NCI-H446 (cell line): Measurements from ENCODE around the gene DDX20.

Experiments
- DNase-seq, 2 experiments: peaks; one replicate each; lab custom pipeline; 2025; lab: John Stamatoyannopoulos, UW

The DDX20 gene, protein sequence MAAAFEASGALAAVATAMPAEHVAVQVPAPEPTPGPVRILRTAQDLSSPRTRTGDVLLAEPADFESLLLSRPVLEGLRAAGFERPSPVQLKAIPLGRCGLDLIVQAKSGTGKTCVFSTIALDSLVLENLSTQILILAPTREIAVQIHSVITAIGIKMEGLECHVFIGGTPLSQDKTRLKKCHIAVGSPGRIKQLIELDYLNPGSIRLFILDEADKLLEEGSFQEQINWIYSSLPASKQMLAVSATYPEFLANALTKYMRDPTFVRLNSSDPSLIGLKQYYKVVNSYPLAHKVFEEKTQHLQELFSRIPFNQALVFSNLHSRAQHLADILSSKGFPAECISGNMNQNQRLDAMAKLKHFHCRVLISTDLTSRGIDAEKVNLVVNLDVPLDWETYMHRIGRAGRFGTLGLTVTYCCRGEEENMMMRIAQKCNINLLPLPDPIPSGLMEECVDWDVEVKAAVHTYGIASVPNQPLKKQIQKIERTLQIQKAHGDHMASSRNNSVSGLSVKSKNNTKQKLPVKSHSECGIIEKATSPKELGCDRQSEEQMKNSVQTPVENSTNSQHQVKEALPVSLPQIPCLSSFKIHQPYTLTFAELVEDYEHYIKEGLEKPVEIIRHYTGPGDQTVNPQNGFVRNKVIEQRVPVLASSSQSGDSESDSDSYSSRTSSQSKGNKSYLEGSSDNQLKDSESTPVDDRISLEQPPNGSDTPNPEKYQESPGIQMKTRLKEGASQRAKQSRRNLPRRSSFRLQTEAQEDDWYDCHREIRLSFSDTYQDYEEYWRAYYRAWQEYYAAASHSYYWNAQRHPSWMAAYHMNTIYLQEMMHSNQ

DNA sequence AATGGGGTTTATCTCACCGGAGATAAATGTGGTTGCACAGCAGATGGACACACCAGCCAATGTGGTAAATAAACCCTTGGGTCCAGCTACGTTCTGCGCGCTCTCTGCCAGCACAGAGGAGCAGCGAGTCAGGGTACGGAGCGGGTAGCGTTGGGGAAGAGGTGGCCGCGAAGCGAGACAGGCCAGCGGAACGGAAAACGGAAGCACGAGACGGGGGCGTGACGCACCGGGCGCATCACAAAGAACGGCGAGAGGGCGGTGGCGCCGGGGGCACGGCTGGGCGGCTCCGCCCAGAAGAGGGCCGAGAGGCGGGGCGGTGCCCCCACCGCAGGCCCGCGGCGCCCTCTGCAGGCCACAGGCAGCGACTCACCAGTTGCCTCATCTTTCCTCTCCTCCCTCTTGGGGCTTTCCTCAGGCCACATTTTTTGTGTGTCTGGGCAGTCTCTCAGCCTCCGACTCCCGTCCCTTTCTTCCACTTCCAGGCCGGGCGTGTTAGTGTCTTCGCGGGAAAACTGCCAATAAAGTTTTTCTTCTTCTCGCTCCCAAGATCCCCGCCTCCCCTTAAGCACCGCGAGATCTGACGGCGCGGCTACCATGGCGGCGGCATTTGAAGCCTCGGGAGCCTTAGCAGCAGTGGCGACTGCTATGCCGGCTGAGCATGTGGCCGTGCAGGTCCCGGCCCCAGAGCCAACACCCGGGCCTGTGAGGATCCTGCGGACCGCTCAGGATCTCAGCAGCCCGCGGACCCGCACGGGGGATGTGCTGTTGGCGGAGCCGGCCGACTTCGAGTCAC, at the start of gene DDX20:
Gene DDX20 (plus strand): TSS at position 571 of the 793 bp plus-strand sequence. CDS start 24 bp downstream, at position 595.
- DNase-seq: peak; percentile 98

DNA sequence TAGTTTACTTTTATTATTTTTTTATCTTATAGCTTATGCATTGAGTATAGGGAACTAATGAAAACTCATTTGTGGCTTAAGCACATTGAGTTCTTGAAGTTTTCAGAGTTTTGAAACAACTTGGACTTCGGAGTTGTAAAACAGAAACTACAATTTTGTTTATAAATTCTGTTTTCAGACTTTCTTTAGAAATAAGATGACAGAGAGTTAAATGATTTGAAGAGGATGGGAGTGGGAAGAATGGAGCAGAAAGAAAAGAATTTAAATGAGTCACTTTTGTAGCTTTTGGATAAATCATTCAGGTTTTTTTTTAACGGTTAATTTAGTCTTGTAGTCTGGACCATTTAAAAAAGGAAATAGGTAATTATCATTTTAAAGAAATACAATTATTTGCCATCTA, 48.8 kb upstream of the DDX20 start:
- DNase-seq: no peak

DNA sequence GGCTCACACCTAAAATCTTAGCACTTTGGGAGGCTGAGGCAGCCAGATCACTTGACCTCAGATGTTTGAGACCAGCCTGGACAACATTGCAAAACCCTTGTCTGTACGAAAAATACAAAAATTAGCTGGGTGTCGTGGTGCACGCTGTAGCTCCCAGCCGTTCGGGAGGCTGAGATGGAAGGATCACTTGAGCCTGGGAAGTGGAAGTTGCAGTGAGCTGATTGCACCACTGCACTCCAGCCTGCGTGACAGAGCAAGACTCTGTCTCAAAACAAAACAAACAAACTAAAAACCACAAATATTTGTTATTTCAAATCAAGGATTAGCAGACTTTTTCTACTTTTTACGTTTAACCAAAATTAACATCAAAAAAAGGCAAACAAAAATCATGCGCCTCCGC, 47.8 kb upstream of the DDX20 start:
- no peak for DNase-seq

DNA sequence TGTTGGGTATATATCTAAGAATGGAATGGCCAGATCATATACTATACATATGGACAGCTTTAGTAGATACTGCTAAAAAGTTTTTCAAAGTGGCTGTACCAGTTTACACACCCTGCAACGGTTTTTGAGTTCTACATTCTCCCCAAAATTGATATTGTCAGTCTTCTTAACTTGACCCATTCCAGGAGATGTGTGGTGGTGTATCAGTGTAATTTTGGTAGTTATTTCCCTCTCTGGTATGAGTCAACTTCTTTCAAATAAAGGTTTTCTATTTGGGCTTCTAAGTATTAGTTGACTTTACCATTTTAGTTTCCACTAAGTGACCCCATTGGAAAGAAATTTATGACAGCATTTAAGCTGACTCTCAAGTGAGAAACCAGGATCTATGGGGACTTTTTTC, 45.7 kb upstream of the DDX20 start:
- no peak for DNase-seq

DNA sequence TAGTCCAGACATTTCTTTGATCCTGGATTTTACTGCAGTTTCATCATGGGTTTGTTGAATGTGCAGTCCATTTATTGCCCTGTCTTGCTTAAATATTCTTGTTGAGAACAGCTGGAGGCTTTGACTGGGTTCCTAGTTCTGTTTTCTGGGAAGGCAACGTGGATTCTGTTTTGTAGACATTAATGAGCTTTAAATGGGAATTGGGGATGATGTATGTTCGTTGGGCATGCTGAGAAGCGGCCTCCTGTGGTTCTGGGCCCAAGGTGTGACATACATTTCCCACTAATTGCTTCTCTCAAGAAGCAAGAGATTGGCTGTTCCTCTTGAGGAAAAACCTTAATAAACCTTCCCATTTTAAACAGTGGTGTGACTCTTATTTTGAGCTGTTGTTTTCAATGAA, 39.4 kb upstream of the DDX20 start:
- no peak for DNase-seq

DNA sequence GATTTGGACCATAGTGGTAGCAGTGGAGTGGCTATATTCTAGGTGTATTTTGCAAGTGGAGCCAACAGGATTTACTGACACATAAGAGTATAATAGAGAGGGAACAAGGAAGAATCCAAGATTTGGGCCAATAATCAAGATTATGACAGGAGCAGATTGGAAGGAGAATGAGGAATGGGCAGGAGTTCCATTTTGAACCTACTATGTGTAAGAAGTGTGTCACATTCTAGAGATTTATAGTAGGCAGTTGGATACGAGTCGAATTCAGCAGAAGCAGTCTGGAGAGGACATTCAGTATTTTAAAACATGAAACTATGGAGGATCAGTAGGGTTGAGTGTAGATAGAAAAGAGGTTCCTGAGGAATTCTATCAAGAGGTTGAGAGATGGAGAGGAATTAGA, 38.3 kb upstream of the DDX20 start:
- no peak for DNase-seq

DNA sequence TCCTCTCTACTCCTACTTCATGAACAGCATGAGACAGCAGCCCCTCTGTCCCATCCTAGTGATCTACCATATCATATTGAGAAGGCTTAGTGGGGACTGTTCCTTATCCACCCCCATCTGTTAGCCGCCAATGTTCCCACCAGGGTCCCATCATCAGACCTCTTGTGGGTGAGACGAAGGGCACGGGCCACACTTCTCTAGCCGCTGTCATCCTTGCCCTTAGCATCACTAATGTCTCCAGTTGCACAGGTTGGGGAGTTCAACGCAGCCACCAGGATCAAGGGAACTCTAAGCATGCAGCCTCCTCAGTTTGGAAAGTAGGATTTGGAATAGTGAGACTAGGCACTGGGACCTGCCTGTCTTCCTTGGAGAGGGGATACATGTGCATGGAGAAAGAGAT, 36.6 kb upstream of the DDX20 start:
- no peak for DNase-seq

DNA sequence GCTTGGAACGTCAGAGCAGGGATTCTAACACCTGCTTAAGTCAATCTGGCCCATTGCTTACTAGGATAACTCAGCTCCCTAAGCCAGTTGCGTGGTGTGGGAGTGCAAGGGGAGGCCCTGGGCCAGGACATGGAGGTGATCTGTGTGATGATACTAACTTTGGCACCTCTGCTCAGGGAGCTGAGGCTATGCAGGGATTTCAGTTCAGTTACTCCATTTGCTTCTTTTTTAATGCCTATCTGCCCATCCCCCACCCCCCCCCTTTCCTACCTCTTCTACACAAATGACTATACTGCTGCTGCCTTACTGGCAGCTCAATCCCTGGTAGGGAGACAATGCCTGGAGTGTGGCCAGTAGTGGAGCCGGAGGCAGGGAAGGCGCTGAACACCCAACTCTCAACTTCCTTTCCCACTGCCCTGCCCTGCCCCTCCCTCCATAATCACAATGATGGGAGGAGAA, 36.0 kb upstream of the DDX20 start:
- no peak for DNase-seq

DNA sequence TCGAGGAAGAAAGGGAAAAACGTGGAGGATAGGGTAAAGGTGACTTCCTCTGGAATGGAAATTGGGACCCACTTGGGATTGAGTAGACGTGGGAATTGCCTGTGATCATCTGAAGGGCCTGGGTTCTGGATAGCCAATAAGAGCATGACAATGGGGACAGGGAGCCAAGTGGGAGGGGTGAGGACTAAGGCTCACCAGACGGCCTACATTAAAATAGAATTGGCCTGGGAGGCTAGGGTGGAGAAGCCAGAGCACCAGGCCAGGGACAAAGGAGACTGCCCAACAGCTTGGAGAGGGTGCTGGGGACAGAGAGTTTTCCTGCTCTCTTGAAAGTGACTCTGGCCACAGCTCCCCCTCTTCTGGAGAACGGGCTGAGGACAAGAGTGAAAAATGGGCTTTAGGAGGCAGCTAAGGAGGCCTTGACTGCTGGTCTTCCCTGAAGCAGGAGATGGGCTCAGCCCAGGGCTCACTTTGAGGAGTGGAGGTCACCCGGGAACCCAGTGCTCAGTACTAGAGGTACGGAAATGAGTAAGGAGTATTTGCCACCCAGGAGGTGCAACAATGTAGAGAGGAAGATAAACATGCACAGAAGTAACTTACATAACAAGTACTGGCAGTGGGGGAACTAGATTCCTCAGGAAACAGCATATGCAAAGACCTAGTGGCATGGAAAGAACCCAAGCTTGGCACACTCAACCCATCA, 35.3 kb upstream of the DDX20 start:
- no peak for DNase-seq

DNA sequence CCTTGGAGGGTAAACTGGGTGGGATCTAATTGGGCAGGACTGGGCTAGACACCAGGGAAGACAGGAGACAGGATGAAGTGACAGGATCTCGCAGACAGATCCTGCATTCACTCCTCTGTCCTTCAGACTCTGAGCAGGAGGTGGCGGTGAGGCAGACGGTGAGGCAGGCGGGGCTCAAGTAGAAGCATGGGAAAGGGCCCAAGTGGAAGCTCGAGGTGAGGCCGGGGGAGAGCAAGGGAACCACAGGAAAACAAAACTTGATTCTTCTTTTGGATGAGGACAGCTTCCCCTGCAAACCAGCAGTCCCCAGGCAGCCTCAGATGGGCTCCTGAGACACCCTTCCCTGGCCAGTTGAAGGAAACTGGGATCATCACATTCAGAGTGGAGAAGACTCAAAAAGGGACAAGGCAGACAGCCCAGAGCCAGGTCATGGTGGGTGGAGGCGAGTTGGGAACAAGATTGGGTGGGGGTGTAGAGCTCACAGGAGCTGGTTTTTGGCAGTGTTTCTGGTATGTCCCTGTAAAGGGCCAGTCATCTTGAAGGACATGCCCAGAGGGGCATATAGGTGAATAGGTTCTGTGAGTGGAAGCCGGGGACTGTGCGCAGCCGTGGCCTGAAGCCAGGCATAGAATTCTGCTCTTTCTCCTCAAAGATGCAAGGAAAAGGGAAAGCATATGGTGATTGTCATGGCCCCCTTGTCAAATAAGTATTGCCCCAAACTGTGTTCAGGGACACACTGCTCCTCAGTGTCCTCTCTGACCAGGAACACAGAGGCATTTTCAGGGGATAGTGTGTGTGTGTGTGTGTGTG, 34.5 kb upstream of the DDX20 start:
- DNase-seq: no peak

DNA sequence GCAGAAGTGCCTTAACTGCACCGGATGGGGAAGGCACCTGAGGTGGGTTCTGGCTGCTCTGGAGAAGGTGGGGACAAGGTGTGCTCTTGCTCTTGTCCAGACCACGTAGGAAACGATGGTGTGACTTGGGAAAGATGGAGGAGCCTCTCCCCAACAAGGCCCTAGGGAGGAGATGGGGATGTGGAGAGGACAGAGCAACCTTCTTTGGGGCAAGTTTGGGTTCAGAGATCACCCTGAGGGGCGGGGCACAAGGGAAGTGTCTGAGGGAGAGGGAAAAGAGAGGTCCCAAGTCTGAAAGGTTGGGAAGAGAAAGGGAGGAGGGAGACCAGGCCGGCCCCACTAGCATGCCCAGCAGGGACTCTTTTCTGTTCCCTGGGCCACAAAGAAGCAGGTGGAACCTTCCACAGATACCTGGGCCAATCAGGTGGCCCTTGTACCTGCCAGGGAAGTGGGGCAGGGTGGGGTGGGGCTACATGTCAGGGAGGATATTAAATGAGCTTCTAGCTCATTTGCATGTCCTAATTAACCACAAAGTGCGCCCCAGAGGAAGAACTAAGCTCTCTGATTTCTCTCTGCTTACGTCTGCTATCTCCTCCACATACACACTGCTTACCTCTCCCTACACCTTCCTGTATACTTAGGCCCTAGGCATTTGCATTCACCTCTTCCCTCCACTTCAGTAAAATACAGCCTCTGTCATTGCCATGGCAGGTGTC, 32.5 kb upstream of the DDX20 start:
- no peak for DNase-seq

DNA sequence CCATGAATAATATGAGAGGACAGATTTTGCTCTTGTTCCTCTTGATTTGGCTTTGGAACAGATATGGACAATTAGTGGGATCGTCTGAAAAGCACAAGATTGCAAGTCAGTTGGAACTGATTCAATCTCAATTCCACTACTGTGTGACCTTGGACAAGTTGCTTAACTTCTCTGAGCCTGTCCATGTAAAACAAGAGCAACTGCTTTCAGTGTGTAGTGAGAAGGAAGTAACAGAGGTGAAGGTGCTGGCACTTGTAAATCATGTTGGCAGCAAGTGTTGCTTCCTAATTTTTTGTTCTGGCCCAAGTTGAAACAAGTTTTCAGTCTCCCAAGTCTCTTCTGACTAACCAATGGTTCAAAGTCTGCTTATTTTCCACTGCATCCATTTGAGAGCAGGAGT, 31.8 kb upstream of the DDX20 start:
- DNase-seq: no peak

DNA sequence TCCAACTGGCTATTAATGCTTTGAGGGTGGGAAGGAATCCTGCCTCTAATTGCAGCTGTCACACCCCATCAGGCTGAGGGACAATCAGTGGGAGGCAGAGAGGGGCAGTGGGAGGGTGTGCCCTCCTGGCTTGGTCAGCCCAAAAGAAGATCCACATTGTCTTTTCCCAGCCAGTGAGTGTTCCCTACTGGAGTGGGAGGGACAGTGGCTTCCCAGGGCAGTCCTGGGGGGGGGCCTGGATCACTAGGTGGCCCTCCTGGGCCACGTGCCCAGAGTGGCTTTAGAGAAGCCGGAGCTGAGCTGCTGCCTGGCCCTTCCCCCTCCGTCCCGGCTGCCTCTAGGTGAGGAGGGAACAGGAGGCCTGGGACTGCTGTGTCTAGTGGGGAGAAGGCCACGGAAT, 30.5 kb upstream of the DDX20 start:
- DNase-seq: no peak

DNA sequence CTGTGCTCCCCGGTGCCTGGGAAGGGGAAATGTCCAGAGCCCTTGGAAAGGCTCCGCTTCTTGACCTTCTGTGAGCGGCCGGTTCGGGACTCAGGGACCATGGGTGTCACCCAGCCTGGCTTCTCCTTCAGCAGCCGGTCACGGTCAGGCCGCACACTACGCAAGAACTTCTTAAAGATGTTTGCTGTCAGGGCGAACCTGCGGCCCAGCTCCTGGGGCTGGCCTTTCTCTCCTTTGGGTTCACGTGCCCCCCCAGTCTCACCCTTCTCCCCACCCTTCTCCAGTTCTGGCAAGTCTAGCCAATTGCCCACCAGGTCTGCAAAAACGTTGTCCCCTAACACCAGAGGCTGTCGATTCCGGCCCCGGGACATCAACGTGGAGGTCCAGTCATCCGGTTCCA, 28.6 kb upstream of the DDX20 start:
- DNase-seq: no peak

DNA sequence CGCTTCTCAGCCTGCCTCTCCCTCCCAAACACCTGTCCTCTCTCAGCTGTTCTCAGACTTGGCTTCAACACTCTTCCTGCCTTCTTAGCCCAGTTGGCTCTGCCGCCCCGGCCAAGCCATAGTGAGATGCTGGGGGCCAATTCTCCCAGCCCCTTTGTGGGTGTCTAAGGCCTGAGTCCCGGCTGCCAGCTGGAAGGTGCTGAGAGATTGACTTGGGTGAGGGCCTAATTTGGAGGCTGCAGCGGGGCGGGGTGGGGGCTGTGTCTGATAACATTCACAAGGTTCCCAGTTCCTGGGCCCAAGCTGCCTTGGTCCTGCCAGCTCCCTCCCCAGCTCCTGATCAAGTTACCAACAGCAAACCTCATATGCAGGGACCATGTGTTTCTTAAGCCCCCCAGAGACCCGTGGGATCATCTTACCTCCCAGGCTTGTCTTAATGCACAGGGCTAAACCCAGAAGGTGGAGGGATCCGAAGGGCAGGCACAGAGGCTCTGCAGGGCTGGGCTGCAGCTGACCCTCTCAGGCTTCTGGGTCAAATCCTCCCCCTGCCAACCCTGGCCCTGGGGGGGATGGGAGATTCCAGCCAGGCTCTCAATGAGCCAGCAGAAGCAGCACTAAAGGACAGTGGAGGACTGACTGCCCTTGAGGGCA, 26.3 kb upstream of the DDX20 start:
- DNase-seq: peak; percentile 80 to 94

DNA sequence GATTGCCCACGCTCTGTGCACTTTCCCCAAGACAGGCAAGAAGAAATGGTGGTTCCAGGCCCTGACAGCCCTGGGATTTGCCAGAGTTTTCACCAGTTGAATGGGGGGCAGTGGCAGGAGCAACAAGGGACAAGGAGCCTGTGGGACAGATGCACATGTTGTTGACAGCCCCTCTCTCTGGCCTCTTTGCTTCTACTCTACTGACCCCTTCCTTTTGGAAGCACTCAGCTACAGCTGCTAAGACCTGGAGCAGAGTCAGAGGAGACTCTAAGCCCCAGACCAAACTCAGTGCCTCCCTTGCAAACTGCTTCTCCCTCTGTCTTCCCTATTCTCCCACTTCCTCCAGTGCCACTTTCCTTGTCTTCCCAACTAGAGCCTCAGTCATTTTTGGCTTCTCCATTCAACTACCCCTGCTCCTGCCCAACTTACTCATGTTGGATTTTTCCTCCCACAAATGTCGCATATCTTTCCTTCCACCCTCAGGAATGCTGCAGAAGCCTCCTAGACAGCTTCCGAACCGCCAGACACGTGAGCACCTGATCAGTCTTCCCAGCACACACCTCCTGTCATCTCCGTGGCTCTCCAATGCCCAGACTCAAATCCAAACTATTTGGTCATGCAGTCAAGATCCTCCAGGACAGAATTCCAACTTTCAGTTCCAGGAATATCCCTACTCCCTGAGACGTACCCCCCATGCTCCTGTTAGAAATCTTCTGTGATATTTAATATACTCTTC, 25.6 kb upstream of the DDX20 start:
- DNase-seq: no peak

DNA sequence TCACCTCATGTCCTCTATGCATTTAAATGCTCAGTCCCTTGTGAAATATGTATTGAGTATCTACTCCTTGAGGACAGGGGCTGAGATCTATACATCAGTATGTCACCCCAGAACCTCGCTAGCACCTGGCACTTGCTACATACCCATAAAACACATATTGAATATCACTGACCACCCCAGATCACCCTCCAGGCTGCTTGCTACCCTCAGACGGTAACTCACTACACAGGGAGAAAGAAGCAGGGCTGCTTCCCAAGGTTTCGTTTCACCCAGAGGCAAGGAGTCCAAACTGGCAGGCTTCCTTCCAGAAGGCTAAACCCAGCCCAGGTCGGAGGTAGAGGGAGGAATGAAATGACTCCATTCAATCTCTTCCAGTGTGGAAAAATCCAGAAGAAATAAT, 25.0 kb upstream of the DDX20 start:
- DNase-seq: no peak

DNA sequence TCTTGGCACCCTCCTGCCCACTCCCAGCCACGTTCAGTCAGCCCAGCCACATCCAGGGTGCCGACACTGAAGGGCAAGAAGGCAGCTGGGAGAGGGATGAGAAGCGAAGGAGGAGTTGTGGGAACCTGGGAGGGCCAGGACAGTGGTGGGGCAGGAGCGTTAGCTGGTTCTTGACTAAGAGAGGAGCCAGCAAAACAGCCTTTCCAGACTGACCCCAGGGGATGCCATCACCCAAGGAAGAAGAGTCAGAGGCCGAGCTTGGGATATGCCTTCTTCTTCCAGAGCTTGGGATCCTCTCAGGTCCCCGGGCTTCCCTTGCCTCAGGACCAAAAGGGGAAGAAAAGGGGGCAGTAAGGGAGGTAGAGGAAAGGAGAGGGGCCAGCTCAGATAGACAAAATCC, 23.7 kb upstream of the DDX20 start:
- no peak for DNase-seq

DNA sequence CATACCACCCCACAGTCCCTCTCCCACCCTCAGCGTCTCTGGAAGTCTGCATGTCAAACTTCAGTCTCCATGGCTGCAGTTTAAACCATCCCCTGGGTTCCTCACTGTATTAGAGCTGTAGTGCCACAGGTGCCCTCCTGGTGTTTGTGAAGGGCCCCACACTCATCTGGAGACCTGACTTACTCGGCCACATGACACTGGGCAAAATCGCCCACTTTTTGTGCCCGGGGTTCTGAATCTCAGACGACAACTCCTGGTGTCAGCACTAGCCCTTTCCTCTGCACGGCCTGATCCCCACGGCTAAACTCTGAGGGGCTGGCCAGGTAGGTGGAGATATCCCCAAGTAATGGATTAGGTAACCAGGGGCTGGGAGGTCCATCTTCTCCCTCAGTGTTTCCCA, 23.0 kb upstream of the DDX20 start:
- no peak for DNase-seq
